T-helper 17 cell (primary cell): ENCODE data around the gene CD302. TPM values are rescaled to one million over a fixed set of nuclear protein-coding genes. Genes with fewer than 3 reads are reported as not detected.
A peak's percentile ranks its signal among the peaks of the same experiment; 100 is the strongest.

Experiments
- ATAC-seq: fragments of 150-1000 bp; cut with Tn5 transposase; 2 replicates; pipeline ENCODE4 v1.10.0; 2021; ENCODE audit warnings: mild to moderate bottlenecking, moderate library complexity
- DNase-seq, 3 donors: peaks; one replicate each; pipeline versions ENCODE4 v3.0.0 to v3.0.0-alpha.2; 2020 to 2021
- H3K9me3 ChIP-seq: one replicate; pipeline ENCODE4 v1.7.0; 2013; ENCODE audit warnings: low read length, mild to moderate bottlenecking; ENCODE audit not compliant: control insufficient read depth, poor library complexity, severe bottlenecking
- H3K27ac Mint-ChIP-seq: one replicate; pipeline ENCODE4 v1.8.0; 2022; ENCODE audit warnings: mild to moderate bottlenecking, moderate library complexity, mixed read lengths
- H3K27me3 Mint-ChIP-seq: one replicate; pipeline ENCODE4 v1.8.0; 2022; ENCODE audit warnings: mixed read lengths
- H3K36me3 Mint-ChIP-seq: one replicate; pipeline ENCODE4 v1.8.0; 2022; ENCODE audit warnings: low read depth, mixed read lengths
- H3K4me1 Mint-ChIP-seq: one replicate; pipeline ENCODE4 v1.8.0; 2022; ENCODE audit warnings: mild to moderate bottlenecking, mixed read lengths
- H3K4me3 Mint-ChIP-seq: one replicate; pipeline ENCODE4 v1.8.0; 2022; ENCODE audit warnings: mild to moderate bottlenecking, moderate library complexity, mixed read lengths
- total RNA-seq, 4 donors: library from RNA in 2 of 4; stranded (reverse) in 2 of 4; gene quantifications; one replicate each; pipeline ENCODE4 v1.2.3 and lab custom pipeline; 2022 to 2026

The CD302 gene
- total RNA-seq, 2 donors from 2014 or later: 1.5 to 3.0 TPM

DNA sequence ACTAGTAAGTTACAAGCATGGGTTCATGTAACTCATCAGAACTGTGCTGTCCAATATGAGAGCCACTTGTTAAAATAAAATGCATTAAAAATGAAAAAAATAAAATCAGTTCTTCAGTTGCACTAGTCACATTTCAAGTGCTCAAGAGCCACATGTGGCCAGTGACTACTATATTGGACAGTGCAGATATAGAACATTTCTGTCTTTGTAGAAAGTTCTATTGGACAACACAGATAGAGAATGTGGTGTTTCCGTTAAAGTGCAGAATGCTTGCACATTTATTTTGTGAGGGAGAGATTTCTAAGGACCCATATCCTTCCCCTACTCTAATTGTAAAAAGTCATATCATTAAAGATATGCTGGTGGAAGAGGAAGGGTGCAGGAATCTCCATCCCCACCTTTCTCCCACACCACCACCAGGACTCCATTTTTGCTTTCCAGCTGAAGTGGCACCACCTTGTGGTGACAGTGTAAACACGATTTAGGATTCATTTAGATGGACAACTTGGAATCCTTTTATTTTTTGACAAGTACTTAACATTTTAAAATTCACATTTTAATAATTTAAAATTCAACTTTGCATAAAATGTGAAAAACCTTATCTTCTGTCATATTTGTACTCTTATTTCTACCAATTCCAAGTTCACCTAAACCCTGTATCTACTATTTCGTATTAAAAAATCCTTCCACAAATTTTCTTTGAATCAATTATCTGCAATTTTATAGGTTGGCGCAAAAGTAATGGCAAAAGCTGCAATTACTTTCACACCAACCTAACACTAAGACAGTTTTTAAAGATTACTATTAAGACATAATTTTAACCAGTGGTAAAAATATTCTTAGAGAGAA lies 9.4 kb upstream of the CD302 start:
- DNase-seq (no peak), ATAC-seq (no peak)
- Mint-ChIP-seq H3K27me3 (no peaks in the 10 kb centered on the region), H3K4me1 (peaks cover 2% of the 10 kb centered on the region), H3K36me3 (peaks cover 9% of the 10 kb centered on the region), H3K27ac (no peak overlapping the region), H3K4me3 (no peak overlapping the region)
- no peaks in the 10 kb centered on the region for H3K9me3 ChIP-seq

DNA sequence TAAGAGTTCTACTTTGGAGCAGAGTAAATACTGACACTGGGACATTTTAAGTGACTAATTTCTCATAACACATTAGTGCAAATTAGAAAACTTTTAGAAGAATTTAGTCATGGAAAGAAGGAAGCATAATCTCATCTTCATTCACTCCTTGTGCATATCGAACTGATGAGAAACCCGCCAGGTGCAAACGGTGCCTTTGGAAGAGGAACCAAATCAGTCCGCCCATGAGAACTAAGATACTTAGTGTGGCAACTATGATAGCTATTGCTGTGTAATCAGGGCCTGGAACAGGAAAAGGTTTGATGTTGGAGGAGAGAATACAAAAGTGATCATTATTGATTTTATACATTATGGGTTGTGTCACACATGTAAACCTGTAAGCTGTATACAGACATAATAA lies 6.9 kb upstream of the CD302 start:
- ATAC-seq (no peak), DNase-seq (no peak)
- Mint-ChIP-seq H3K27me3 (no peaks in the 10 kb centered on the region), H3K4me1 (peaks cover 2% of the 10 kb centered on the region), H3K4me3 (no peak overlapping the region), H3K36me3 (peaks cover 16% of the 10 kb centered on the region), H3K27ac (no peak overlapping the region)
- no peaks in the 10 kb centered on the region for H3K9me3 ChIP-seq

DNA sequence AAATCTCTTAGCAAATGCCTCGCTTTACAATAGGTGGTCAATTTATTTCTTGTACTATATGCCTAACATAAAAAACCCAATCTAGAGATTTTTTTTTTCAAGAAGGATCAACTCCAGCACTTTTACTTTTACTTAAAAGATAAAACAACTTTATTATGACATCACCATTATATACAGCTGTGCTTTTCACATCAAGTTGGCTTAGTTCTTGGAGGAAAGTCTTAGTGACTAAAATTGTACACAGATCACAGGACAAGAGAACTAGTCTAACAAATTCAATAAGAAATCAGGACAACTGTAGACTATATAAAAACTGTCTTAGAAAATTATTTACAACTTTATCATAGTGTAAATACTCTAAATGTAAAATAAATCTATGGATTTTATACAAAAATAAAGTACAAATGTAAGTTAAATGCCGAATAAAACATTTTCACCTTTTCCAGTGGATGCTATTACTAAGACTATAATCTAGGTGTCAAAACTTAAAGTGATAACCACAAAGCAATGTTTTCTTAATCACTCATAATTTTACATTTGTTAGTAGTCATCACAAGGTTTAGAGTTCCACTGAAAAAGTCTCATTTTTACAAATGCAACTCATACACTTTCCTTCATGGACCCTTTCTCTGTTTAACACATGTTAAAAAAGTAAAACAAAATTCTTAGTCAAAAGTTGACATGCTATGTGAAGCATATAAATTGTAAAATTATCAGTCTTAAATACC lies 5.4 kb upstream of the CD302 start:
- H3K27me3 Mint-ChIP-seq: peaks cover 11% of the 10 kb centered on the region
- H3K4me1 Mint-ChIP-seq: peaks cover 6% of the 10 kb centered on the region
- no peaks in the 10 kb centered on the region for H3K9me3 ChIP-seq
- H3K27ac Mint-ChIP-seq: no peak overlapping the region
- ATAC-seq (no peak), DNase-seq (no peak)
- H3K36me3 Mint-ChIP-seq: peaks cover 16% of the 10 kb centered on the region
- H3K4me3 Mint-ChIP-seq: no peak overlapping the region

DNA sequence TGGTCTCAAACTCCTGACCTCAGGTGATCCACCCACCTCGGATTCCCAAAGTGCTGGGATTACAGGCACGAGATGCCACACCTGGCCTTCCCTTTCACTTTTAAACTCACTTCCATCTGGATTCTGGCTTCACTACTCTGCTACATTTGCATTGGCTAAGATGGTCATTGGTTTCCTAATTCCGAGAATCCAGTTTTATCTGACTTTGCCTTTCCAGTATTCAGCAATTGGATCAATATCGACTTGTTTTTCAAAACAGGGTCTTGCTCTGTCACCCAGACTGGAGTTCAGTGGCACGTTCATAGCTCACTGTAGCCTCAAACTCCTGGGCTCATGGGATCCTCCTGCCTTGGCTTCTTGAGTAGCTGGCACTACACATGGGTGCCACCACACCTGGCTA lies 4.7 kb upstream of the CD302 start:
- H3K4me1 Mint-ChIP-seq: peaks cover 8% of the 10 kb centered on the region
- no peak overlapping the region for H3K27ac Mint-ChIP-seq
- H3K9me3 ChIP-seq: no peaks in the 10 kb centered on the region
- DNase-seq (no peak), ATAC-seq (no peak)
- peaks cover 11% of the 10 kb centered on the region for H3K27me3 Mint-ChIP-seq
- peaks cover 16% of the 10 kb centered on the region for H3K36me3 Mint-ChIP-seq
- H3K4me3 Mint-ChIP-seq: no peak overlapping the region

DNA sequence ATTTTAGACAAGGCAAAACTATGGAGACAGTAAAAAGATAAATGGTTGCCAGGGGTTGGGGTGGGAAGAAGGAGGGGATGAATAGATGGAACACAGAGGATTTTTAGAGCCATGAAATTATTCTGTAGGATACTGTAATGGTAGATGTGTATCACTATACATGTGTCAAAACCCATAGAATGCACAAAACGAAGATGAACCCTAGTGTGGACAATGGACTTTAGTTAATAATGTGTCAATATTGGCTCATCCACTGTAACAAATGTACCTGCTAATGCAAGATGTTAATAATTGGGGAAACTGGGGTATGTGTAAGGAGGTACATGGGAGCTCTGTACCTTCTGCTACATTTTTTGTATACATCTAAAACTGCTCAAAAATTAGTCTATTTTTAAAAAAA lies 1.8 kb upstream of the CD302 start:
- ATAC-seq (no peak), DNase-seq (no peak)
- Mint-ChIP-seq H3K4me3 (no peak overlapping the region), H3K27me3 (peaks cover 16% of the 10 kb centered on the region), H3K36me3 (peaks cover 7% of the 10 kb centered on the region), H3K27ac (no peak overlapping the region), H3K4me1 (peaks cover 10% of the 10 kb centered on the region)
- H3K9me3 ChIP-seq: no peaks in the 10 kb centered on the region

DNA sequence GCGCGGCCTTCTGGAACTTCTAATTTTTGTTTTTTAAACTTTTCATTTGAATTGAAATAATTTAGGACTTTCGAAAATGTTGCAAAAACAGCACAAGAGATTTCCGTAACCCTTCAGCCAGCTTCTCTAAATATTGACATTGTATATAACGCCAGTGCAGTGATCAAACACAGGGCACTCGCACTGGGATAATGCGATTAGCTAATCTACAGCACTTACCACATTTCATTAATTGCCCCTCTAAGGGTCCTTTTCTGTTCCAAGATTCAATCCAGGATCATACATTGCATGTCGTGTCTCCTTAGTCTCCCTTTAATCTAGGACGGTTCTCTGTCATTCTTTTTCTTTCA lies 343 bp upstream of the CD302 start:
- DNase-seq: no peak
- Mint-ChIP-seq H3K36me3 (peaks cover 7% of the 10 kb centered on the region), H3K4me1 (peaks cover 10% of the 10 kb centered on the region), H3K4me3 (peak overlapping the region; percentile 81), H3K27ac (no peak overlapping the region), H3K27me3 (peaks cover 16% of the 10 kb centered on the region)
- ATAC-seq: no peak
- H3K9me3 ChIP-seq: no peaks in the 10 kb centered on the region

GRCh38 chr2:159797225-159797542 lies 824 bp downstream of the CD302 start:
- DNase-seq (no peak), ATAC-seq (no peak)
- Mint-ChIP-seq H3K4me1 (peaks cover 10% of the 10 kb centered on the region), H3K36me3 (peaks cover 7% of the 10 kb centered on the region), H3K27me3 (peaks cover 16% of the 10 kb centered on the region), H3K27ac (peak overlapping the region; percentile 29), H3K4me3 (peak overlapping the region; percentile 81)
- no peaks in the 10 kb centered on the region for H3K9me3 ChIP-seq

DNA sequence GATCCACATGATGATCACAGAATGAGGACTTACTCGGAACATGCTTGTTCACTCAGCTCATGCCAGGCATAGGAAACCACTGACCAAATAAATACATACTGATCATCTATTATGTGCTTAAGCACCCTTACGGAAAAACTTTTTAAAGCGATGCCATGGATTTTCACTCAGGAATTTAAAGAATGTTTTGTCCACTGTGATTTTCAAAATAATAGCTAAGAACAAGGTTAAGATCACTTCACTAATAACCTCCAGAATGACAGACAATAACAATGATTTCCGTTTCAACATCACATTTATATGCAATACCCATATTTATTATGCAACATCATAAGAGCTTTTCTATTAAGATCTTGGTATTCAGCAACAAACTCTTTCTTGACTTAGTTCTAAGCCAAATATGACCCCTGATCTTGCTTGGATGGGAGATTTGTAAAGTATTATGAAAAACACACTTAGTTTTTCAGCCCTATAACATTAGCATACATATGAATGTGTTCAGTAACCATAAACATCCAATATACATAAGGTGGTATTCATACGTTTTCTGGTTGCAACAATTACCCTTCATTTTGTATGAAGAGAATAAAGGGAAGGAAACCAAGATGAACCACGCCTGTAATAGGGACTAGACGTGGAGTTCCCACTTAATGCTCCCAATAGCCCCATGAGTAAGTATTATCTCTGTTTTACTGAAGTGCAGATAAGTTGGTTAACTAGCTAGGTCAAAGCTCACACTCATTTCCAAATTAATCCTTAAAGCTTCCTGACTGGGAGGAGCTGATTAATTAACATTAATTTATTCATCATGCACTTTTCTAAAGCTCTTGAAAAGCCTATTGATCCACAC lies 1.9 kb downstream of the CD302 start:
- Mint-ChIP-seq H3K27ac (no peak overlapping the region), H3K4me3 (peak overlapping the region; percentile 45), H3K27me3 (peaks cover 16% of the 10 kb centered on the region), H3K36me3 (peaks cover 5% of the 10 kb centered on the region), H3K4me1 (peaks cover 10% of the 10 kb centered on the region)
- ATAC-seq (no peak), DNase-seq (no peak)
- H3K9me3 ChIP-seq: no peaks in the 10 kb centered on the region

DNA sequence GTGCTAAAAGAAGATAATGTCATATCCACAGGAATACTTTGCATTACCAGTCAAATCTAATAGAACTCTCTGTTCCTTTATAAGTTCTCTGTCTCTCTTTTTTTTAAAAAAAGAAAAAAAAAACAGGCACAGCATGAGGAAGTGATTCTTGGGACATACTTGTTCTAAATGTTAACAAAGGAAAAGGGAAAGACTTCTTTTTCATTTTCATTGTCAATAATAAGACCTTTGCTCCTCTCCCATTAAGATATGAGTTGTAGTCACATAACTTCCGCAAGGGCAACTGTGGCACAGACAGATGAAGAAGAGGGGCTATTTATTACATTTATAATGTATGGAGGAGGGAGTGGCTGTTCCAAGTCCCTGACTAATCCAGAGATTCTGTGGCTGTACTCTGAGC lies 4.7 kb downstream of the CD302 start:
- H3K9me3 ChIP-seq: no peaks in the 10 kb centered on the region
- no peak for ATAC-seq
- DNase-seq: no peak
- Mint-ChIP-seq H3K27ac (no peak overlapping the region), H3K4me3 (no peak overlapping the region), H3K4me1 (peaks cover 5% of the 10 kb centered on the region), H3K27me3 (peaks cover 5% of the 10 kb centered on the region), H3K36me3 (peaks cover 2% of the 10 kb centered on the region)

DNA sequence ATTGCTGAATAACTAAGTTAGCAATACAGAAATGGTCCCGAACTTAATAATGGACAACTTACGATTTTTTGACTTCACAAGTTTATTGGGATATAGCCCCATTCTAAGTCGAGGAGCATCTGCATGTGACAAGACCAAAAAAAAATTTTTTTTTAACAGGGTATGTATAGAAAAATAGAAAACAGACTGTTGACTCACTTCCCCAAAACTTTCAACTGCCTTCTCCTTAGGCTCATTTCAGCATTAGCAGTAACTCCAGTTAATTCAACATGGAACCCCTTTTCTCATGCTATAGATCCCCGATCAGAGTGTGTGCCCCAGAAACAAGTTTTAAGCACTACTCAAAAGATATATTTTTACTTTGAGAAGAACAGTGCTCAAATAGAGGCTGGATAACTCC lies 5.4 kb downstream of the CD302 start:
- Mint-ChIP-seq H3K27ac (no peak overlapping the region), H3K4me1 (peaks cover 3% of the 10 kb centered on the region), H3K4me3 (no peak overlapping the region), H3K36me3 (peaks cover 2% of the 10 kb centered on the region), H3K27me3 (peaks cover 5% of the 10 kb centered on the region)
- ATAC-seq (no peak), DNase-seq (no peak)
- no peaks in the 10 kb centered on the region for H3K9me3 ChIP-seq

DNA sequence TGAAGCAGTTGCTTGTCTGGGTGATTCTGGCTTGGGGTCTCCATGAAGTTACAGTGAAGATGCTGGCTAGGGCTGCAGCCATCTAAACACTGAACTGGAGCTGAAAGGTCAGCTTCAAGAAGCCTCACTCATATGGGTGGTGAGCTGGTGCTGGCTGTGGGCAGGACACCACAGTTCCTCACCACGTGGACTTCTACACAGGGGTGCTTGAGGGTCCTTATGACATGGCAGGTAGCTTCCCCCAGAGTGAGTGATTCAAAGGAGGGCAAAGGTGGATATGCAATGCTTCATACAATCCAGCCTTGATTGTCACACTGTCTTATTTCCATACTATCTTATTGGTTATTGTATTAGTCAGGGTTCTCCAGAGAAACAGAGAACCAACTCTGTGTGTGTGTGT lies 6.0 kb downstream of the CD302 start:
- H3K36me3 Mint-ChIP-seq: peaks cover 2% of the 10 kb centered on the region
- DNase-seq (no peak), ATAC-seq (no peak)
- no peaks in the 10 kb centered on the region for H3K9me3 ChIP-seq
- H3K4me3 Mint-ChIP-seq: no peak overlapping the region
- H3K27ac Mint-ChIP-seq: no peak overlapping the region
- H3K4me1 Mint-ChIP-seq: peaks cover 2% of the 10 kb centered on the region
- H3K27me3 Mint-ChIP-seq: peaks cover 5% of the 10 kb centered on the region

- peaks cover 2% of the 10 kb centered on the region for H3K36me3 Mint-ChIP-seq
- H3K4me3 Mint-ChIP-seq: no peak overlapping the region
- H3K27ac Mint-ChIP-seq: no peak overlapping the region
- peaks cover 1% of the 10 kb centered on the region for H3K27me3 Mint-ChIP-seq
- no peak for ATAC-seq
- no peak for DNase-seq
- H3K9me3 ChIP-seq: no peaks in the 10 kb centered on the region
- H3K4me1 Mint-ChIP-seq: peaks cover 2% of the 10 kb centered on the region
Measured at GRCh38 chr2:159790323-159790722, 7.7 kb downstream of the CD302 start.

DNA sequence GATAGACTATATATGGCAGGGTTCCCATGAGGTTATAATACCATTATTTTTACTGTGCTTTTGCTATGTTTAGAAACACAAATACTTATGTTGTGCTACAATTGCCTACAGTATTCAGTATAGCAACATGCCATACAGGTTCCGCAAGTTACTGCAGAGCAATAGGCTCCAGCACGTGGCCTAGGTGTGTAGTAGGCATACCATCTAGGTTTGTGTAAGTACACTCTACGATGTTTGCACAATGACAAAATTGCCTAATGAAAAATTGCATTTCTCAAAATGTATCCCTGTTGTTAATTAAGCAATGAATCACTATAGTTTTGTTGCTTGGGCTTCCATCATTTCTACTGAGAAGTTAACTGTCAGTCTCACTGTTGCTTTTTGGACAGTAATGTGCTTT lies 9.8 kb downstream of the CD302 start:
- ATAC-seq: no peak
- DNase-seq: no peak
- H3K9me3 ChIP-seq: no peaks in the 10 kb centered on the region
- Mint-ChIP-seq H3K36me3 (peaks cover 2% of the 10 kb centered on the region), H3K4me1 (peaks cover 2% of the 10 kb centered on the region), H3K4me3 (no peak overlapping the region), H3K27ac (no peak overlapping the region), H3K27me3 (no peaks in the 10 kb centered on the region)
